Tibial artery (tissue), 4 donors: Measurements from ENCODE around the gene CDV3.

Source experiments
- DNase-seq, 2 donors: peaks; one replicate each; pipeline ENCODE4 v3.0.0-alpha.2; 2019
- H3K27ac ChIP-seq, 2 donors: fragments of 200-600 bp; sonication (generic) in 1 of 2; 1 replicate in 1 of 2; 2 replicates in 1 of 2; pipeline ENCODE4 v1.5.1; 2018 to 2019; ENCODE audit warnings: mild to moderate bottlenecking in 1 of 2
- H3K27me3 ChIP-seq, 2 donors: fragments of 200-600 bp; sonication (generic) in 1 of 2; one replicate each; pipeline versions ENCODE4 v1.5.1 to v1.6.0; 2016 to 2019
- H3K36me3 ChIP-seq, 3 donors: fragments of 200-600 bp; sonication (generic) in 2 of 3; one replicate each; pipeline ENCODE4 v1.5.1; 2016 to 2019; ENCODE audit warnings: mild to moderate bottlenecking in 2 of 3
- H3K4me1 ChIP-seq, 4 donors: fragments of 200-600 bp; sonication (generic) in 2 of 4; 1 replicate in 3 of 4; 2 replicates in 1 of 4; pipeline ENCODE4 v1.5.1; 2016 to 2019
- H3K4me3 ChIP-seq, 2 donors: fragments of 200-600 bp; sonication (generic) in 1 of 2; 1 replicate in 1 of 2; 2 replicates in 1 of 2; pipeline ENCODE4 v1.5.1; 2018 to 2019; ENCODE audit warnings: mild to moderate bottlenecking in 2 of 2
- H3K9me3 ChIP-seq, 3 donors: fragments of 200-600 bp; sonication (generic) in 1 of 3; one replicate each; pipeline ENCODE4 v1.5.1; 2016 to 2019
- CTCF ChIP-seq, 2 experiments: fragments of 200-600 bp in 1 of 2; fragments of 450-650 bp in 1 of 2; IDR thresholded peaks; one replicate each; pipeline ENCODE4 v1.5.1; 2017 to 2019; ENCODE audit warnings: antibody characterized with exemption in 2 of 2, mild to moderate bottlenecking in 1 of 2, moderate library complexity in 1 of 2
- intact Hi-C: fragments of 100-400 bp; cut with DNase I; formaldehyde crosslinking; loops from one replicate; pipeline ENCODE4 v1.15.0; 2023; ENCODE audit warnings: low total_unique reads

CDV3 gene

GRCh38 chr3:133572158-133573053, 1.1 kb upstream of the CDV3 start:
- Histone ChIP-seq H3K27ac (peak overlapping the region; percentile 74 to 77), H3K27me3 (no peaks in the 10 kb centered on the region), H3K36me3 (peaks cover 5 to 15% (median 7%) of the 10 kb centered on the region in 3 donors), H3K9me3 (no peaks in the 10 kb centered on the region), H3K4me1 (peaks cover 0 to 52% (median 34%) of the 10 kb centered on the region in 4 donors), H3K4me3 (peak overlapping the region; percentile 38 to 49)
- intact Hi-C loops, result loop anchor here (10.0 kb wide), 1 partner anchor 848 kb away; the partner anchor contains the start of gene NPHP3
- TF ChIP-seq CTCF (IDR thresholded peaks at IDR 0.05), result no peak
- DNase-seq, result no peak

- H3K4me3 ChIP-seq, result peak overlapping the region; percentile 76 to 87
- peaks cover 12 to 23% (median 14%) of the 10 kb centered on the region in 3 donors for H3K36me3 ChIP-seq
- H3K27me3 ChIP-seq, result no peaks in the 10 kb centered on the region
- peak in 1 of 2 experiments; percentile 36 for TF ChIP-seq CTCF (IDR thresholded peaks at IDR 0.05)
- H3K27ac ChIP-seq, result peak overlapping the region; percentile 95 to 97
- H3K9me3 ChIP-seq, result no peaks in the 10 kb centered on the region
- DNase-seq, result peak; percentile 100
- peaks cover 0 to 60% (median 40%) of the 10 kb centered on the region in 4 donors for H3K4me1 ChIP-seq
- intact Hi-C loops, result loop anchor here (10.0 kb wide), 1 partner anchor 848 kb away; the partner anchor contains the start of gene NPHP3
These were observed 345 bp upstream of the CDV3 start for GRCh38 chr3:133573054-133573628.

GRCh38 chr3:133574260-133574881, 885 bp downstream of the CDV3 start:
- TF ChIP-seq CTCF (IDR thresholded peaks at IDR 0.05), result no peak
- H3K36me3 ChIP-seq, result peaks cover 12 to 34% (median 23%) of the 10 kb centered on the region in 3 donors
- H3K4me1 ChIP-seq, result peaks cover 0 to 67% (median 48%) of the 10 kb centered on the region in 4 donors
- peak; percentile 65 to 85 for DNase-seq
- H3K4me3 ChIP-seq, result peak overlapping the region; percentile 76 to 87
- peak overlapping the region; percentile 95 to 97 for H3K27ac ChIP-seq
- no peaks in the 10 kb centered on the region for H3K27me3 ChIP-seq
- H3K9me3 ChIP-seq, result no peaks in the 10 kb centered on the region
- intact Hi-C loops, result loop anchor here (10.0 kb wide), 1 partner anchor 850 kb away; the partner anchor contains the start of gene NPHP3

- intact Hi-C loops, result loop anchor here (5.0 to 10.0 kb wide), 2 partner anchors 232 to 850 kb away; partner anchors contain the start of genes NPHP3 and SRPRB
- DNase-seq, result no peak
- Histone ChIP-seq H3K9me3 (no peaks in the 10 kb centered on the region), H3K4me1 (peaks cover 0 to 65% (median 49%) of the 10 kb centered on the region in 4 donors), H3K27ac (peak overlapping the region; percentile 95 to 97), H3K4me3 (peak overlapping the region; percentile 76 to 87), H3K27me3 (no peaks in the 10 kb centered on the region), H3K36me3 (peaks cover 13 to 41% (median 30%) of the 10 kb centered on the region in 3 donors)
- TF ChIP-seq CTCF (IDR thresholded peaks at IDR 0.05), result no peak
These were observed 1.6 kb downstream of the CDV3 start for GRCh38 chr3:133575086-133575485.

- no peak for DNase-seq
- no peaks in the 10 kb centered on the region for H3K27me3 ChIP-seq
- intact Hi-C loops, result loop anchor here (5.0 to 10.0 kb wide), 2 partner anchors 231 to 851 kb away; partner anchors contain the start of genes NPHP3 and SRPRB
- peaks cover 17 to 46% (median 31%) of the 10 kb centered on the region in 3 donors for H3K36me3 ChIP-seq
- H3K27ac ChIP-seq, result peak overlapping the region; percentile 7 to 95
- TF ChIP-seq CTCF (IDR thresholded peaks at IDR 0.05), result no peak
- peaks cover 0 to 62% (median 49%) of the 10 kb centered on the region in 4 donors for H3K4me1 ChIP-seq
- peak overlapping the region; percentile 76 to 87 for H3K4me3 ChIP-seq
- H3K9me3 ChIP-seq, result no peaks in the 10 kb centered on the region
These were observed 2.7 kb downstream of the CDV3 start for GRCh38 chr3:133576169-133576568.
